Measurements from ENCODE around the gene AHCY. TPM values are rescaled to one million over a fixed set of nuclear protein-coding genes. Genes with fewer than 3 reads are reported as not detected.

Gene AHCY
- polyA plus RNA-seq, 1 donor from 2014 or later: 37.1 TPM

- TF ChIP-seq MXI1 (conservative IDR thresholded peaks at IDR 0.05; ENCODE audit: poor library complexity, severe bottlenecking): no peak
- no peak for TF ChIP-seq RAD21 (conservative IDR thresholded peaks at IDR 0.05)
- TF ChIP-seq EP300 (conservative IDR thresholded peaks at IDR 0.05; ENCODE audit: poor library complexity, severe bottlenecking): no peak
- no peak overlapping the region for H3K27ac ChIP-seq (ENCODE audit: low read length)
- peak overlapping the region; percentile 54 for H3K4me3 ChIP-seq (ENCODE audit: low read length)
- H3K27me3 ChIP-seq (ENCODE audit: insufficient read depth, low read depth, low read length): peaks cover 15% of the 10 kb centered on the region
- no peaks in the 10 kb centered on the region for H3K36me3 ChIP-seq (ENCODE audit: insufficient read depth, low read length)
- no peaks in the 10 kb centered on the region for H3K9me3 ChIP-seq (ENCODE audit: low read length)
- H2AFZ ChIP-seq (ENCODE audit: low read depth, low read length): no peak overlapping the region
- no peaks in the 10 kb centered on the region for H3K9me2 ChIP-seq (ENCODE audit: insufficient read depth, low read length)
- H3K9ac ChIP-seq (ENCODE audit: low read length): no peak overlapping the region
- H3F3A ChIP-seq (ENCODE audit: insufficient read depth, low read length, poor library complexity, severe bottlenecking): no peaks in the 10 kb centered on the region
- no peak overlapping the region for H3K4me2 ChIP-seq (ENCODE audit: low read length)
- H4K20me1 ChIP-seq (ENCODE audit: insufficient read depth): no peaks in the 10 kb centered on the region
- H3K79me2 ChIP-seq (replicated peaks; ENCODE audit: insufficient read depth, low read length): no peaks in the 10 kb centered on the region
Observed at GRCh38 chr20:34312024-34312460, 8.9 kb upstream of the AHCY start.

GRCh38 chr20:34311118-34312023, 8.2 kb upstream of the AHCY start:
- Histone ChIP-seq H3K36me3 (ENCODE audit: insufficient read depth, low read length) (no peaks in the 10 kb centered on the region), H3K27ac (ENCODE audit: low read length) (no peak overlapping the region), H3K9me2 (ENCODE audit: insufficient read depth, low read length) (no peaks in the 10 kb centered on the region), H3F3A (ENCODE audit: insufficient read depth, low read length, poor library complexity, severe bottlenecking) (no peaks in the 10 kb centered on the region), H3K9me3 (ENCODE audit: low read length) (no peaks in the 10 kb centered on the region), H3K4me2 (ENCODE audit: low read length) (no peak overlapping the region), H3K4me3 (ENCODE audit: low read length) (no peak overlapping the region), H4K20me1 (ENCODE audit: insufficient read depth) (no peaks in the 10 kb centered on the region), H2AFZ (ENCODE audit: low read depth, low read length) (no peak overlapping the region), H3K79me2 (replicated peaks; ENCODE audit: insufficient read depth, low read length) (no peaks in the 10 kb centered on the region), H3K27me3 (ENCODE audit: insufficient read depth, low read depth, low read length) (peaks cover 15% of the 10 kb centered on the region), H3K9ac (ENCODE audit: low read length) (no peak overlapping the region)
- TF ChIP-seq RAD21 (conservative IDR thresholded peaks at IDR 0.05) (no peak), TAF1 (IDR thresholded peaks at IDR 0.05; ENCODE audit: low read depth) (no peak), CTCF (IDR thresholded peaks at IDR 0.05; ENCODE audit: poor library complexity, severe bottlenecking) (peak; percentile 15)

- no peak overlapping the region for H3K27ac ChIP-seq (ENCODE audit: low read length)
- H3K9me3 ChIP-seq (ENCODE audit: low read length): no peaks in the 10 kb centered on the region
- H3K4me2 ChIP-seq (ENCODE audit: low read length): no peak overlapping the region
- no peaks in the 10 kb centered on the region for H3K9me2 ChIP-seq (ENCODE audit: insufficient read depth, low read length)
- no peak overlapping the region for H2AFZ ChIP-seq (ENCODE audit: low read depth, low read length)
- no peaks in the 10 kb centered on the region for H3F3A ChIP-seq (ENCODE audit: insufficient read depth, low read length, poor library complexity, severe bottlenecking)
- H3K36me3 ChIP-seq (ENCODE audit: insufficient read depth, low read length): no peaks in the 10 kb centered on the region
- H3K9ac ChIP-seq (ENCODE audit: low read length): no peak overlapping the region
- no peak for TF ChIP-seq MXI1 (conservative IDR thresholded peaks at IDR 0.05; ENCODE audit: poor library complexity, severe bottlenecking)
- no peak for TF ChIP-seq TAF1 (IDR thresholded peaks at IDR 0.05; ENCODE audit: low read depth)
- TF ChIP-seq SMC3 (conservative IDR thresholded peaks at IDR 0.05; ENCODE audit: poor library complexity): no peak
- TF ChIP-seq CTCF (IDR thresholded peaks at IDR 0.05; ENCODE audit: poor library complexity, severe bottlenecking): no peak
- TF ChIP-seq RAD21 (conservative IDR thresholded peaks at IDR 0.05): no peak
- TF ChIP-seq REST (IDR thresholded peaks at IDR 0.05; ENCODE audit: borderline replicate concordance): no peak
- no peak for TF ChIP-seq EP300 (conservative IDR thresholded peaks at IDR 0.05; ENCODE audit: poor library complexity, severe bottlenecking)
- TF ChIP-seq EZH2 (IDR thresholded peaks at IDR 0.05; ENCODE audit: borderline replicate concordance, insufficient read depth, low read length, poor library complexity, severe bottlenecking): no peak
- TF ChIP-seq POLR2AphosphoS5 (IDR thresholded peaks at IDR 0.05): no peak
- H3K4me3 ChIP-seq (ENCODE audit: low read length): no peak overlapping the region
- no peaks in the 10 kb centered on the region for H3K79me2 ChIP-seq (replicated peaks; ENCODE audit: insufficient read depth, low read length)
- peaks cover 15% of the 10 kb centered on the region for H3K27me3 ChIP-seq (ENCODE audit: insufficient read depth, low read depth, low read length)
- H4K20me1 ChIP-seq (ENCODE audit: insufficient read depth): no peaks in the 10 kb centered on the region
Observed at GRCh38 chr20:34310481-34311117, 7.4 kb upstream of the AHCY start.
